ENCODE data around the gene ITIH3.

The ITIH3 gene

DNA sequence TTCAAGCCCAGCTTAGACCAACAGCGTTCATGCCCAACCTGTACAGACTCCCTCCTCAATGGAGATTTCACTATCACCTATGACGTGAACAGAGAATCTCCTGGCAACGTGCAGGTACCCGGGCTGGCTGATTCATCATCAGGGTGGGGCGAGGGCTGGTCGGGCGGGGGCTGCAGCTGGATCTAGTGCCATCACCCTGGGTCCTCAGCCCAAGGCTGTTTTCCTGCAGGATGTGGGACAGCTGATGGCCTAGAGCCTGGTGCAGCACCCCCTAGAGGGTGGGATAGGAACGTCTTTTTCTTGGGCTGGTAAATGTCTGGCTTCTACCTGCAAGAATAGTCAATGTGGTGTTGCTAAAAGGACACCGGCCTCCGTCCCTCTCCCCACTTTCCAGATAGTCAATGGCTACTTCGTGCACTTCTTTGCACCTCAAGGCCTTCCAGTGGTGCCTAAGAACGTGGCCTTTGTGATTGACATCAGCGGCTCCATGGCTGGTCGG lies 4.4 kb downstream of the ITIH3 start:
- H3K27ac Mint-ChIP-seq, result no peak overlapping the region
- H3K4me1 Mint-ChIP-seq (ENCODE audit: low read depth), result no peaks in the 10 kb centered on the region
- no peaks in the 10 kb centered on the region for H3K9me3 Mint-ChIP-seq
- H3K27me3 Mint-ChIP-seq, result no peaks in the 10 kb centered on the region
- no peak overlapping the region for H3K4me3 Mint-ChIP-seq
- H3K36me3 Mint-ChIP-seq (ENCODE audit: low read depth), result no peaks in the 10 kb centered on the region

DNA sequence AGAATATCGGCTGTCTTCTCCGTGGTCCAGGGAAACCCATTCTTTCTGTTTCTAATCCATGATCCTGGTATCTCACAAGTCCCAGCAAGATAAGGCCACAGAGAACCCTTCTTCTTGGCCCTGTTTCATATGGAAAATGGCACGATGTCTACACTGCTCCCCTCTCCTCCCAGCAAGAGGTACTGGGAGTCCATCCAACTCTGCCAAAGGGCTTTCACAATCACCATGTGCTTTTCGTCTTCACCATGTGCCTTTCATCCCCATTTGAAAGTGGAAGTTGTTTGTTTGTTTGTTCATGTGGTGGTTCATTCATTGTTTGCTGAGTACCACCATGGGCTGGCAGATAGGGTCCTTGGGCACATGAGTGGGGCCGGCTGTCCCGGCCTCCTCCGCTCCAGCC lies 5.5 kb downstream of the ITIH3 start:
- H3K4me1 Mint-ChIP-seq (ENCODE audit: low read depth), result no peaks in the 10 kb centered on the region
- H3K27ac Mint-ChIP-seq, result no peak overlapping the region
- H3K4me3 Mint-ChIP-seq, result no peak overlapping the region
- no peaks in the 10 kb centered on the region for H3K36me3 Mint-ChIP-seq (ENCODE audit: low read depth)
- H3K27me3 Mint-ChIP-seq, result no peaks in the 10 kb centered on the region
- no peaks in the 10 kb centered on the region for H3K9me3 Mint-ChIP-seq

DNA sequence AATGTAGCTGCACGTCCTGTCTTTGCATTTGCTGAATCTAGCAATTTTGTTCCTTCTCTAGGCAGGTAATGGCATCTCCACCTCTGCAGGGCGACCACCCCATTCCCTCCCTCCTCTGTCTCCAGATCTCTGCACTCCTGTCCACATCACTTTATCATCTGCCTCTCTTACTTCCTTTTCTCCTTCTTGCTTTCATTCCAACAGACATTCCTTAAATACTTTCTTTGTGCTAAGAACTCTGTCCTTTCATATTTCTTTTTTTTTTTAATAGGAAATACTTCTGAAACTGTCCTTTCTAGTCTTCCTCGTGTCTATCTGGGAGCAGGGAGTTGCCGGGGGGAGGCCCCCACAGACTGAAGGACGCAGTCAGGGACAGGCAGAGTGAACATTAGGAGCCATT lies 7.2 kb downstream of the ITIH3 start:
- no peaks in the 10 kb centered on the region for H3K4me1 Mint-ChIP-seq (ENCODE audit: low read depth)
- H3K27ac Mint-ChIP-seq, result no peak overlapping the region
- H3K9me3 Mint-ChIP-seq, result no peaks in the 10 kb centered on the region
- H3K27me3 Mint-ChIP-seq, result no peaks in the 10 kb centered on the region
- H3K36me3 Mint-ChIP-seq (ENCODE audit: low read depth), result no peaks in the 10 kb centered on the region
- no peak overlapping the region for H3K4me3 Mint-ChIP-seq

DNA sequence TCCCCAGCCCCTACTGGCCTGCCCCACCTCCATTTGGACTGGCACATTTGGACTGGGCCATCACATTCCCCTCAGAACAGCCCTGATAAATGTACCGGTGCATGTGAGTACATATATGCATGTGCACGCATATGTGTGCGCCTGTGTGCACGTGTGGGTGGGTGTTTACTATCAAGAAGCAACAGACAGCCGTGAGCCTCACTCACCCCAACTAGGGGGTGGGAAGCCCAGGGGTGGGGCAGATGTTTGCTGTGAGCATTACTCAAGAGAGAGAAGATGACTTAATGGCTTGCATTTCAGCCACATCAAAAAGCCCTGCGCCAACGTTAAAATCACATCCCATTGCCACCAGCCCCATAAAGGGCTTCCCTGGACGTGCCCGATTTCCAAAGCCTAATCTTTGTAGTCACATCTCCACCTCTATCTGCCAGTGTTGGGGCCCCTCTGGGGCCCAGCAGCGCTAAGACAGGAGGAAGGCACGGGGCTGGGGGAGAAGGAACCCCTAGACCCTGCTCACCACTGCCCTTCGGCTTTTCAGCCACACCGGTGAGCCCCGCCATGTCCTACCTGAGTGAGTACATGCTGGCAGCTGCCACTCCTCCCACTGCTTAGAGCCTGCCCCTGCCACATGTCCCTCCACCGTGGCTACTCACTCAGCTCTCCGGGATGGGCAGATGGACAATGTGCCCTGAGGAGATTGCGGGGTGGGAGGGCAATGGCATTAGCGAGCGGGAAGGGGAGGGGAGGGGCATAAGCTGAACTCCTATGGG lies 10.9 kb downstream of the ITIH3 start:
- H3K36me3 Mint-ChIP-seq (ENCODE audit: low read depth), result no peaks in the 10 kb centered on the region
- no peaks in the 10 kb centered on the region for H3K9me3 Mint-ChIP-seq
- H3K27ac Mint-ChIP-seq, result no peak overlapping the region
- no peak overlapping the region for H3K4me3 Mint-ChIP-seq
- no peaks in the 10 kb centered on the region for H3K4me1 Mint-ChIP-seq (ENCODE audit: low read depth)
- no peaks in the 10 kb centered on the region for H3K27me3 Mint-ChIP-seq

DNA sequence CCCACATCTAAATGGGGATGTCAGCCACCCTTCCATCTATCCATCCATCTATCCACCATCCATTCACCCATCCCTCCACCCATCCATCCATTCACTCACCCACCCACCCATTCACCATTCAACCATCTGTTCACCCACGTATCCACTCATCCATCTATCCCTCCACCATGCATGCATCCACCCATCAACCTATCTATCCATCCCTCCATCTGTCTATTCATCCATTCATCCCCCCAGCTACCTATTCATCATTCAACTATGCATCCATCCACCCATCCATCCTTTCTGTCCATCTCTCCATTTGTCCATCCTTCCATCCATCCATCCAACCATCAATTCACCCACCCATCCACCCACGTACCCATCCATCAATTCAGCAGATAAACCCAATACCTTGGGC lies 14.6 kb downstream of the ITIH3 start:
- H3K4me1 Mint-ChIP-seq (ENCODE audit: low read depth), result no peaks in the 10 kb centered on the region
- no peaks in the 10 kb centered on the region for H3K36me3 Mint-ChIP-seq (ENCODE audit: low read depth)
- no peaks in the 10 kb centered on the region for H3K9me3 Mint-ChIP-seq
- no peak overlapping the region for H3K4me3 Mint-ChIP-seq
- H3K27me3 Mint-ChIP-seq, result no peaks in the 10 kb centered on the region
- no peak overlapping the region for H3K27ac Mint-ChIP-seq

DNA sequence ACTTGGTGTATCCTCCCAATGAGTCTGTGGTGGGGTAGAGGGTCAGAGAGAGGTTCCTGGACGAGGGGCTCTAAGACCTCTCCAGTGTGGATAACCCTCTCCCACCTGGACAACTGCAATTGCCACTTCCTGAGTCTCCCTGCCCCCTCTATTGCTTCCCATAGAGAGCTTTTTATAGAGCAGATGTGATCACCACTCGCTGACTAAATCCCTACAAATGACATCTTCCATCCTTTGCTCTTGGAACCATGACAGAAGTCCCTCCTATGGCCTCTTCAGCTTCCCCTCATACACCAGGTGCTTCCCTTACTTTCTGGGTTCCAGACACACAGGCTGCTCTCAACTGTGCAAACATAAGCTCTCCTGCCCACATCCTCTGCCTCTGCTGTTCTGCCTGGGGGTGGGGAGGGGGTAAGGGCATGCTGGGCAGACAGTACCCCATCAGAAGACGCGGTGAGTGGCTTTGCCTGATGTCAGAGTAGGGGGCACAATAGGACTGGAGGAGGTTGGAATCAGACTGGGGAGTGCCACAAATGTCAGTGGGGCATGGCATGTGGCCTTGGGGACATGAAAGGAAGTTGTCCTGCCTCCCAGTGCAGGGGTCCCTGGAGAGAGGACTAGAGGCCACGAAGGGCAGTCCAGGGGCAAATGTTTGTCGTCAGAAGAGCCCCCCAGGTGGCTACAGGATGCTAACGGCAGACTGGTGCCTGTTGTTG lies 15.2 kb downstream of the ITIH3 start:
- Mint-ChIP-seq H3K4me3 (no peak overlapping the region), H3K27me3 (no peaks in the 10 kb centered on the region), H3K27ac (no peak overlapping the region), H3K36me3 (ENCODE audit: low read depth) (no peaks in the 10 kb centered on the region), H3K4me1 (ENCODE audit: low read depth) (no peaks in the 10 kb centered on the region), H3K9me3 (no peaks in the 10 kb centered on the region)

DNA sequence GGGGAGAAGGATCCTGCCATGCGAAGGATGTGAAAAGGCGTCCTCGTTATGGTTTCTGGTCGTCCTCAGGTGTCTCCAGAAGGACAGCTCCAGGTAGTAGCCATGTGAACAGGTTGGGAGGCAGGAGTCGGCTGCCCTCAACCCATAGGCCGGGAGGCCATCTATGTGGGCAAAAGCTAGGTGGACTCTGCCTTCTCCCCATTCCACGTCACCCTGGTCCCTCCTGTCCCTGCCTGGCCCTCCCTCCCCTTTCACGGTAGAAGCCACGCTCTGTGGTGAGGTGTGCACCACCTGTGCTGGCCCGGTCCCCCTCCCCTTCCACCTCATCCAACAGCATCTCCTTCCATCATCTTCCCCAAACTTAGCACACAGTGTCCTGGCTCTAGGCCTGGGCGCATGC lies 16.3 kb downstream of the ITIH3 start:
- Mint-ChIP-seq H3K27ac (no peak overlapping the region), H3K4me3 (no peak overlapping the region), H3K9me3 (no peaks in the 10 kb centered on the region), H3K27me3 (no peaks in the 10 kb centered on the region), H3K36me3 (ENCODE audit: low read depth) (no peaks in the 10 kb centered on the region), H3K4me1 (ENCODE audit: low read depth) (no peaks in the 10 kb centered on the region)

DNA sequence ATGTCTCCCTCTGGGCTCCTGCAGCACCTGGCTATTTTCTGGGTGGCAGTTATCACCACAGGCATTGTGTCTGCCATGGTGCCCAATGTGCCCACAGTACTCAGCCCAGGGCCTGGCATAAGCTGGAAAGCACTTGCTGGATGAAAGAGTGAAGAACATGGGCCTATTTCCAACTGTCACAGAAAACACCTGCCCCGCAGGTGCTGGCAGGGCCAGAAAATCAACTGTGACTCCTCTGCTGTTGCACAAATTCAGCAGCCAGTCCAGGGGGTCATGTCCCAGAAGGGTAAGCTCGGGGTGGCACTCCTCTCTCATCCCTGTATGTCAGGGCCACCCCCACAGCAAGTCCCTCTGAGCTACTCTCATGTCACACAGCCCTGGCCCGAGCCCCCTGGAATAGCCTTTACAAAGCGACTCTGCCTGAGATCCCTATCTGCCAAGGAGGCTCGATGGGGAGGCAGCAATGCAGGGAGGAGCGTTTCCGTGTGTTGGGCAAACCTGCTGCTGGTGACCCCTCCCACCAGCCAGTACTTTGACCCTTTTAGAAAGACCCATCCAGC lies 16.9 kb downstream of the ITIH3 start:
- no peaks in the 10 kb centered on the region for H3K27me3 Mint-ChIP-seq
- H3K4me1 Mint-ChIP-seq (ENCODE audit: low read depth), result no peaks in the 10 kb centered on the region
- no peaks in the 10 kb centered on the region for H3K36me3 Mint-ChIP-seq (ENCODE audit: low read depth)
- H3K27ac Mint-ChIP-seq, result no peak overlapping the region
- no peaks in the 10 kb centered on the region for H3K9me3 Mint-ChIP-seq
- no peak overlapping the region for H3K4me3 Mint-ChIP-seq

DNA sequence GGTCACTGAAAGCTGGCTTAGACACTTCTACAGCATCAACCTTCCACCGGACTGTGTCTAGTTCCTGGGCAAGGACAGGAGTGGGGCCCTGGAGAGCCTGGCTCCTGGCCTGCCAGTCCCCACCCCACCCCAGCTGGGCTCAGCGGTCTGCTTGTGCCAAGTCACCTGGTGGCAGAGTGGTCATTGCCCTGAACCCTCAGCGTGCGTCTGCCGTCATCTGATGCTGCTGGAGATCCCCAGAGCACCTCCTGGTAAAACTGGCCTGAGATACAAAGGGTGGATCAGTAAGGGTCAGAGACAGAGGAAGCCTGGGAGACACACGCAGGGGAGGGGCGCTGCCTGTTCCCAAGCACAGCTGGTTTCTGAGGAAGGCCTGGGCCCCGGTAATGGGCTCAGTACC lies 19.2 kb downstream of the ITIH3 start:
- Mint-ChIP-seq H3K27me3 (no peaks in the 10 kb centered on the region), H3K27ac (no peak overlapping the region), H3K36me3 (ENCODE audit: low read depth) (no peaks in the 10 kb centered on the region), H3K4me3 (no peak overlapping the region), H3K4me1 (ENCODE audit: low read depth) (no peaks in the 10 kb centered on the region), H3K9me3 (no peaks in the 10 kb centered on the region)

DNA sequence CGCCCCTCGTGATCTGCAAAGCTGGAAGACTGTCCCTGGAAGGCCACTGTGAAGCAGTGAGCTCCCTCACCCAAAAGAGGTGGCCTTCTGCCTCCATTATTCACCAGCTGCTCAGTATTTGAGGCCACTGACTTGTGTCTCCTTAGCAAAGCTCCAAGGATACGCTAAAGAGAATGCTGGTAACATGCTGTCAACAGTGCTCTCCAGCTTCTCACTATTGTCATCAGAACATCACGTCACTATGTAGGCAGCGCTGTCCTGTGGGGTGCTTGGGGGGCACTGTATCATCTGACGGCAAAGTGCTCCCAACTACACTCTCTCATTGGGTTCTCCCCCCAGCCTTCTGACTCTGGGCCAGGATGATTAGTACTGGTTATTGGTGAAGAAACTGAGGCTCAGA lies 21.6 kb downstream of the ITIH3 start:
- Mint-ChIP-seq H3K9me3 (no peaks in the 10 kb centered on the region), H3K27me3 (no peaks in the 10 kb centered on the region), H3K4me3 (no peak overlapping the region), H3K27ac (no peak overlapping the region), H3K36me3 (ENCODE audit: low read depth) (no peaks in the 10 kb centered on the region), H3K4me1 (ENCODE audit: low read depth) (no peaks in the 10 kb centered on the region)

DNA sequence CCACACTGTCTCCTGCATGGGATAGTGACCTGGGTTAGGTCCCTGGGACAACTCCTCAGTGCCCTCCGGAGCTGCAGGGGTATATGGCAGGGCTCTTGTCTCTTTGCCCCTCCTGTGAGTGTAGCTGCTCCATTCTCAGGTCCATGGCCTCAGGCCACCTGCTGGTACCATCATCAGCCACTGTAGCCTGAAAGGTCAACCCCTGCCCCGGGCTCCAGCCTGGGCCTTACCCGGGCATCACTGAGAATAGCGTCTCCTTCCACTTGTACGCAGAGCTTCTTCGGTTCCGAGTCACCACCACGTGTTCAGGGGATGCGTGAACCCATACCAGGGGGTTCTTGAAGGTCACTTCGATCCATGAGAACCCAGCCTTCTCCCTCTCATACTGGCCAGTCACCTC lies 22.1 kb downstream of the ITIH3 start:
- H3K4me1 Mint-ChIP-seq (ENCODE audit: low read depth), result no peaks in the 10 kb centered on the region
- H3K9me3 Mint-ChIP-seq, result no peaks in the 10 kb centered on the region
- H3K27ac Mint-ChIP-seq, result no peak overlapping the region
- no peaks in the 10 kb centered on the region for H3K36me3 Mint-ChIP-seq (ENCODE audit: low read depth)
- no peak overlapping the region for H3K4me3 Mint-ChIP-seq
- H3K27me3 Mint-ChIP-seq, result no peaks in the 10 kb centered on the region

DNA sequence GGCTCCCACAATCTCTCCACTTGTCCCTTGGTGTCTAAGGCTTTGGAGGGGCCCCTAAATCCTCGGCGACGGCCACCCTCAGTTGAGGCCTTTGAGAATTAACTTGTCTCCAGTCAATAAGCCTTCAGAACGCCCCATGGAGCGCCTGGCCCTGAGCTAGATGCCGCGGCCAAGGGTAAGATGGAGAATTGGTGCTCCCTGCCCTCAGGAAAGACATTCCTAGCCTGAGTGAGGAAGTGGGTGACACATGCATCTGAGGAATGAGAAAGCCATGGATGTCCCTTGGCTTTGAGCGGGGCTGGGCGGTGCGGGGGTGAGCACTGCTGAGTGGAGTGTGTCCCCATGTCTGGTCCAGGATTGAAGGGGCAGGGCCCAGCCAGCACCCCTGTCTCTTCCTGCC lies 22.6 kb downstream of the ITIH3 start:
- Mint-ChIP-seq H3K4me1 (ENCODE audit: low read depth) (no peaks in the 10 kb centered on the region), H3K9me3 (no peaks in the 10 kb centered on the region), H3K27ac (no peak overlapping the region), H3K27me3 (no peaks in the 10 kb centered on the region), H3K36me3 (ENCODE audit: low read depth) (no peaks in the 10 kb centered on the region), H3K4me3 (no peak overlapping the region)

DNA sequence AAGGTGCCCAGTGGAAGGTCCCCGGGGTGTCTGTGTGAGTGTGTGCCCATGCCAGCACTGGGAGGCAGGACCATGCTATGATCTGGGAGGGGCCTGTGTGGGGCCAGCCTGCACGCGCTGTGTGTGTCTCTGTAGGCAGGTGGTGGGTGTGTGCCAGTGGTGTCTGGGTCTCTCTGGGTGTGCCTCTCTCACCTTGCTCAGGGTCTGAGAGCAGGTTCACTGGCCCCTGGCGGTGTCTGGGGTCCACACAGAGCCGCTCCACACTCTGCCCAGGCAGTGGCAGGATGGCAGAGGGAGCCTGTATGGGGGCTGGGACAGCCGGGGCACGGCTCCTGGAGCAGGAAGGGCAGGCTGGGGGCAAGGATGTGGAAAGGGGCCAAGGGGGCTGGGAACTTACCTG lies 23.3 kb downstream of the ITIH3 start:
- Mint-ChIP-seq H3K9me3 (no peaks in the 10 kb centered on the region), H3K27ac (no peak overlapping the region), H3K27me3 (no peaks in the 10 kb centered on the region), H3K4me1 (ENCODE audit: low read depth) (no peaks in the 10 kb centered on the region), H3K4me3 (no peak overlapping the region), H3K36me3 (ENCODE audit: low read depth) (no peaks in the 10 kb centered on the region)

DNA sequence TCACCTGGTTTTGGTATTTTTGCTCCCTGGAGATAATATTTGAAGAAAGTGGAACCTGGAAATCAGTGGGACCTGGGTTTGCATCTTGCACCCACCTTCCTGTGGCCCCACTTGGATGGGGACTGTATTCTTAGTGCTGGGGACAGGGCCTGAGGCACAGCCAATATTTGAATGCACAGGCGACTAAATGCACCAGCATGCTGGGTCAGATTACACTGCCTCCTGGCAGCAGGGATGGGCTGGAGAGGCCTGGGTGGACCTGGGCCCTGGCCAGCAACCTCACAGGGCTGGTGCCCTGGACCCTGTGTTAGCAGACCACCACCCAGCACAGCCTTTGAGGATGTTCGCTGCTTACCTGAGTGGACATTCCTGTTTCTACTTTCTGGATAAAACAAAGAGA lies 25.3 kb downstream of the ITIH3 start:
- H3K27ac Mint-ChIP-seq, result no peak overlapping the region
- H3K27me3 Mint-ChIP-seq, result no peaks in the 10 kb centered on the region
- H3K4me1 Mint-ChIP-seq (ENCODE audit: low read depth), result no peaks in the 10 kb centered on the region
- no peak overlapping the region for H3K4me3 Mint-ChIP-seq
- no peaks in the 10 kb centered on the region for H3K9me3 Mint-ChIP-seq
- H3K36me3 Mint-ChIP-seq (ENCODE audit: low read depth), result no peaks in the 10 kb centered on the region

DNA sequence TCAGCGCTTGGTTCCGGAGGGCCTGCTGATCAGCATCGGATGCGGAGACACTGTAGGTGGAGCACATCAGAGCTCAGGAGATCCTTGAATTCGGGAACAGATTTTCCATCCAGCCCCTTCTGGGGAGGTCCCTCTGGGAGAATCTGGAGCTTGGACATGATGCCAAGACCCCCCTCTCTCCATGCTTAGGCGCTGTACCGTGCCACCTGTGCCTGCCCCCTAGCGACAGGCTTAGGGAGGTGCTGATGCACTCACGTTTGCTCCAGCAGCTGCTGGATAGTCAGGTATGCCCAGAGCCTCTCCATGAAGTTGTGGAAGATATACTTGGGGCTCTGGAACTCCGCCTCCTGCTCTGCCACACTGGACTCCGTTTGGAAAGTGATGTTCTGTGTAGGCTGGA lies 26.1 kb downstream of the ITIH3 start:
- no peak overlapping the region for H3K4me3 Mint-ChIP-seq
- H3K9me3 Mint-ChIP-seq, result no peaks in the 10 kb centered on the region
- no peaks in the 10 kb centered on the region for H3K27me3 Mint-ChIP-seq
- H3K36me3 Mint-ChIP-seq (ENCODE audit: low read depth), result no peaks in the 10 kb centered on the region
- no peaks in the 10 kb centered on the region for H3K4me1 Mint-ChIP-seq (ENCODE audit: low read depth)
- no peak overlapping the region for H3K27ac Mint-ChIP-seq
